OCI-LY3 (cell line): Measurements from ENCODE around the gene NUP85.

ENCODE experiments used
- H2AFZ ChIP-seq: fragments of 200-600, 300-600 bp; shearing (Covaris generic); 2 replicates; pipeline ENCODE4 v1.6.0; 2014; ENCODE audit warnings: antibody characterized with exemption, low read depth, low read length
- H3K27ac ChIP-seq: fragments of 200-600, 300-600 bp; sonication (generic); 2 replicates; pipeline ENCODE4 v1.5.1; 2014; ENCODE audit warnings: mild to moderate bottlenecking, low read length, moderate library complexity, mixed read lengths
- H3K27me3 ChIP-seq: fragments of 200-600, 300-600 bp; sonication (generic); 2 replicates; pipeline ENCODE4 v1.6.1; 2014; ENCODE audit warnings: low read depth, low read length, mixed read lengths
- H3K36me3 ChIP-seq: fragments of 200-600, 300-600 bp; sonication (generic); replicated peaks from 2 replicates; pipeline ENCODE3; 2014; ENCODE audit warnings: low read depth, low read length, mixed read lengths
- H3K4me1 ChIP-seq: fragments of 300-600, 200-600 bp; sonication (generic); 2 replicates; pipeline ENCODE4 v1.6.1; 2014; ENCODE audit warnings: low read length, mixed read lengths
- H3K4me2 ChIP-seq: fragments of 200-600, 300-600 bp; sonication (generic); 2 replicates; pipeline ENCODE4 v1.6.1; 2014; ENCODE audit warnings: low read length, mixed read lengths
- H3K4me3 ChIP-seq: fragments of 300-600, 200-600 bp; sonication (generic); 2 replicates; pipeline ENCODE4 v1.5.1; 2014; ENCODE audit warnings: antibody characterized with exemption, mild to moderate bottlenecking, low read length, moderate library complexity
- H3K79me2 ChIP-seq: fragments of 300-600, 200-600 bp; shearing (Covaris generic); 2 replicates; pipeline ENCODE4 v1.6.1; 2014; ENCODE audit warnings: mild to moderate bottlenecking, low read length, mixed read lengths
- H3K9ac ChIP-seq: fragments of 300-600, 200-600 bp; shearing (Covaris generic); 2 replicates; pipeline ENCODE4 v1.6.0; 2014; ENCODE audit warnings: mild to moderate bottlenecking, low read length, moderate library complexity
- H3K9me3 ChIP-seq: fragments of 200-600, 300-600 bp; shearing (Covaris generic); 2 replicates; pipeline ENCODE4 v1.6.1; 2014; ENCODE audit warnings: low read length, mixed read lengths; ENCODE audit not compliant: insufficient read depth
- H4K20me1 ChIP-seq: fragments of 200-600, 300-600 bp; sonication (generic); 2 replicates; pipeline ENCODE4 v1.6.1; 2016; ENCODE audit warnings: low read length, mixed read lengths; ENCODE audit not compliant: insufficient read depth
- CTCF ChIP-seq: fragments of 200-600, 300-600 bp; sonication (generic); IDR thresholded peaks from 2 replicates; pipeline ENCODE4 v1.5.1; 2014; ENCODE audit warnings: antibody characterized with exemption, low read length, low read depth
- EZH2phosphoT487 ChIP-seq: fragments of 200-600 bp; shearing (Covaris generic); IDR thresholded peaks from 2 replicates; pipeline ENCODE4 v1.6.1; 2018; ENCODE audit warnings: antibody characterized with exemption, mixed run types, low read depth

The NUP85 gene

DNA sequence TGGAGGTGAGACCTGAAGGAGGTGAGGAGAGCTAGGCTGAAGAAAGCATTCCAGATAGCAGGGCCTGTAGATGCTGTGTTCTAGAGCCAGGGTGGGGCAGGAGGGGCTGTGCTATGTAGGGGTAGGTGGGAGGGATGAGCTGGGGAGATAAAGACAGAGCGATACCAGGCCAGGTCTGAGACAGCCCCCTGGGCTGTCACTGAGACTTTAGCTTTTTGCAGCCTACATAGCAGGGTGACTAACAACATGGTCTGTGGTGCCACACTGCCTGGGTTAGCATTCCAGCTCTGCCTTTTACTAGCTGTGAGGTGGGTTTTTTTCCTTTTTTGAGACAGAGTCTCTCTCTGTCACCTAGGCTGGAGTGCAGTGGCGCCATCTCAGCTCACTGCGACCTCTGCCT is 14.3 kb downstream of the NUP85 start:
- Histone ChIP-seq H3K4me3 (no peak overlapping the region), H4K20me1 (no peaks in the 10 kb centered on the region), H3K27ac (no peak overlapping the region), H3K79me2 (peaks cover 5% of the 10 kb centered on the region; the same call in 1 of the 2 replicates), H2AFZ (no peak overlapping the region), H3K36me3 (peaks cover 28% of the 10 kb centered on the region), H3K4me1 (no peaks in the 10 kb centered on the region), H3K27me3 (no peaks in the 10 kb centered on the region), H3K9ac (no peak overlapping the region), H3K9me3 (no peaks in the 10 kb centered on the region), H3K4me2 (no peak overlapping the region)
- no peak for TF ChIP-seq CTCF
- TF ChIP-seq EZH2phosphoT487: no peak

DNA sequence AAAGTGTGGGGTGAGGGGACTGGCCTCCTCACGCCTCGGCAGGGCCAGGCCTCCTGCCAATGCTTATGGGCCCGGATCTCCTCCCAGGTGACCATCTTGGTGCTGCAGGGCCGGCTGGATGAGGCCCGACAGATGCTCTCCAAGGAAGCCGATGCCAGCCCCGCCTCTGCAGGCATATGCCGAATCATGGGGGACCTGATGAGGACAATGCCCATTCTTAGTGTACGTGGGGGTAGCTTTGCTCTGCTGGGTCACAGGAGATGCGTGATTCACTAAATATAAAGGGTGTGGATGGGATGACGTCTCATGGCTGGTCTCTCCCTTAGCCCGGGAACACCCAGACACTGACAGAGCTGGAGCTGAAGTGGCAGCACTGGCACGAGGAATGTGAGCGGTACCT is 19.5 kb downstream of the NUP85 start:
- H3K36me3 ChIP-seq: peaks cover 47% of the 10 kb centered on the region
- H3K4me1 ChIP-seq: no peaks in the 10 kb centered on the region
- H3K27me3 ChIP-seq: no peaks in the 10 kb centered on the region
- H3K79me2 ChIP-seq: peaks cover 5% of the 10 kb centered on the region; the same call in 1 of the 2 replicates
- no peaks in the 10 kb centered on the region for H3K9me3 ChIP-seq
- no peak overlapping the region for H2AFZ ChIP-seq
- H3K9ac ChIP-seq: no peak overlapping the region
- H3K4me3 ChIP-seq: no peak overlapping the region
- H4K20me1 ChIP-seq: no peaks in the 10 kb centered on the region
- no peak overlapping the region for H3K4me2 ChIP-seq
- TF ChIP-seq CTCF (no peak), EZH2phosphoT487 (no peak)
- H3K27ac ChIP-seq: no peak overlapping the region

GRCh38 chr17:75227729-75228128 is 22.2 kb downstream of the NUP85 start:
- H3K79me2 ChIP-seq: no peaks in the 10 kb centered on the region

GRCh38 chr17:75228305-75228704 is 22.8 kb downstream of the NUP85 start:
- Histone ChIP-seq H3K4me1 (no peaks in the 10 kb centered on the region), H3K27me3 (no peaks in the 10 kb centered on the region), H3K4me3 (no peak overlapping the region), H2AFZ (no peak overlapping the region), H3K4me2 (no peak overlapping the region), H3K9ac (no peak overlapping the region), H3K27ac (no peak overlapping the region), H3K36me3 (peaks cover 59% of the 10 kb centered on the region), H3K79me2 (no peaks in the 10 kb centered on the region), H3K9me3 (no peaks in the 10 kb centered on the region), H4K20me1 (no peaks in the 10 kb centered on the region)
- TF ChIP-seq EZH2phosphoT487: no peak
- no peak for TF ChIP-seq CTCF

More at GRCh38 chr17:75227729-75228128, 22.2 kb downstream of the NUP85 start:
- Histone ChIP-seq H3K9me3 (no peaks in the 10 kb centered on the region), H4K20me1 (no peaks in the 10 kb centered on the region), H3K27ac (no peak overlapping the region), H2AFZ (no peak overlapping the region), H3K27me3 (no peaks in the 10 kb centered on the region), H3K4me1 (no peaks in the 10 kb centered on the region), H3K36me3 (peaks cover 55% of the 10 kb centered on the region), H3K4me3 (no peak overlapping the region), H3K9ac (no peak overlapping the region), H3K4me2 (no peak overlapping the region)
- TF ChIP-seq CTCF (no peak), EZH2phosphoT487 (no peak)
